SHP77 (cell line): ENCODE measurements around the gene MPG.

Source experiments
- DNase-seq, 2 experiments: peaks; one replicate each; lab custom pipeline; 2025; lab: John Stamatoyannopoulos, UW

The MPG gene

DNA sequence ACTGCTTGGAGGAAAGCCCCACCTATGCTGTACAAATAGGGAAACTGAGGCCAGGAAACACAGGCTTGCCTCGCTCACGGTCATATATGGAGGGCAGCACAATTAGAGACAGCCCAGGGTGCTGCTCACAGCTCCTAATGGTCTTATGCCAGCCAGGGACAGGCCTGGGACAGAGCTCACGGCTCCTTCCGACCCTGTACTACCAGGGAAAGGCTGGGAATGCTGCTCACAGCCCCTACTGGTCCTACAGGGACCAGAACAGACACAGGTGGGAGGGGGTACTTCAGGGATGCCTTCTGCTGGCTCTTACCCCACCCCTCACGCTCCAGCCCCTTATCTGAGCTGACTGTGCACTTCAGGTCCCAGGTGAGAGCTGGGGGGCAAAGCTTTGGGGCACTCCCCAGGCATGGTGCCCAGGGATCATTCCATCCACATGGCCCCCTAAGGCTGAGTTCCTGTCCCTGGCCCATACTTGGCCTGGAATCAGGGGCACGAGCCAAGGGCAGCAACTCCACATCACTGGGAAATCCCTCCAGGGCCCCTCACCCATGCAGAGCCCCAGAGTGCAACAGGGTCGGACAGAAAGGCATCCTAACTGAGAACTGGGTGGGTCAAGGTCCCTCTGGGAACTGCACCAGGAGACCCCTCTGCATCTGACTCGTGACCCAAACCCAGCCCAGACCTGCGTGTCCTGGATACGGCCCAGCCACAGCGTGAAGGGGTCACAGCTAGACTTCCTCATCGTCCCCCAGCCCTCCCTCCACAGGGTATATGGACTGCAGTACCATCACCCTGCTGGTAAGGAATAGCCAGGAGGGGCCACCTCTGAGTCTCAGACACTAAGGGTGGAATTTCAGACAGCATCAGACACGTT, 11.5 kb upstream of the MPG start:
- no peak for DNase-seq

DNA sequence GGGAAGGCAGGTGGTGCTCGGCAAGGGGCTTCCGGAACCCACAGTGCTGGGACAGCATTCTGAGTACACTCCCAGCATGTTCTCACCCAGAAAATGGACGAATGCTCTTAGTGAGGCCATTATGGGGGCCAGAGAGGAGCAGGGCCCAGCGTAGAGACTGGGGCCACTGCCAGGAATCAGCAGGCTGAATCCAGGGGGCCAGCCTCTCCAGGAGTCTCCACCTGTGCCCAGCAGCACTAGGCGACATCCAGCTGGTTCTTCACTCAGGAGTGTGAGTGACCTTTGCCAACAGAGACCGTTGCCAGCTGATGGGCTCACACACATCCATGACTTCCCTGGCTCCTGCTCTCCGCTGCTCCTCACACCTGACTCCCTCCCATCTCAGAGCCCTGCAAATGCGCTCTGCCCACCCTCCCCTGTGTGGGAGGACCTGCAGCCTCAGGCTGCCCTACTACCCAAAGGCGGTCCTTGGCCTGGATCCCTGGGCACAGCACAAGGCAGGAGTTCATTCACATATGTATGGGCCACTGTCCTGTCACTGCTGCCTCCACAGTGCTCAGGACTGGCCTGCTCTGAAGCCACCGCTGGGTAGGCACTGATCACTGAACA, 10.7 kb upstream of the MPG start:
- no peak for DNase-seq

DNA sequence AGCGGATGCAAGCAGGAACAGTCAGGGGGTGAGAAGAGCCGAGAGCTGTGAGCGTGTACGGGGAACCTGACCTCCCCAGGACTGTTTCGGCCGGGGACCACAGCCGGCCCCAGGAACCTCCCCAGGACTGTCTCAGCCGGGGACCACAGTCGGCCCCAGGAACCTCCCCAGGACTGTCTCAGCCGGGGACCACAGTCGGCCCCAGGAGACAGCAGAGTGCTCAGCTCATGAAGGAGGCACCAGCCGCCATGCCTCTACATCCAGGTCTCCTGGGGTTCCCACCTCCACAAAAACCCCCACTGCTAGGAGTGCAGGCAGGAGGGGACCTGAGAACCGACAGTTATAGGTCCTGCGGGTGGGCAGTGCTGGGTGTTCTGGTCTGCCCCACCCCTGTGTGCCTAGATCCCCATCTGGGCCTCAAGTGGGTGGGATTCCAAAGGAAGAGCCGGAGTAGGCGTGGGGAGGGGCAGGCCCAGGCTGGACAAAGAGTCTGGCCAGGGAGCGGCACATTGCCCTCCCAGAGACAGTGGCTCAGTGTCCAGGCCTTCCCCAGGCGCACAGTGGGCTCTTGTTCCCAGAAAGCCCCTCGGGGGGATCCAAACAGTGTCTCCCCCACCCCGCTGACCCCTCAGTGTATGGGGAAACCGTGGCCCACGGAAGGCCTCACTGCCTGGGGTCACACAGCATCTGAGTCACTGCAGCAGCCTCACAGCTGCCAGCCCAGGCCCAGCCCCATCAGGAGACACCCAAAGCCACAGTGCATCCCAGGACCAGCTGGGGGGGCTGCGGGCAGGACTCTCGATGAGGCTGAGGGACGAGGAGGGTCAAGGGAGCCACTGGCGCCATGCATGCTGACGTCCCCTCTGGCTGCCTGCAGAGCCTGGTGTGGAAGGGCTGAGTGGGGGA, 9.9 kb upstream of the MPG start:
- no peak for DNase-seq

DNA sequence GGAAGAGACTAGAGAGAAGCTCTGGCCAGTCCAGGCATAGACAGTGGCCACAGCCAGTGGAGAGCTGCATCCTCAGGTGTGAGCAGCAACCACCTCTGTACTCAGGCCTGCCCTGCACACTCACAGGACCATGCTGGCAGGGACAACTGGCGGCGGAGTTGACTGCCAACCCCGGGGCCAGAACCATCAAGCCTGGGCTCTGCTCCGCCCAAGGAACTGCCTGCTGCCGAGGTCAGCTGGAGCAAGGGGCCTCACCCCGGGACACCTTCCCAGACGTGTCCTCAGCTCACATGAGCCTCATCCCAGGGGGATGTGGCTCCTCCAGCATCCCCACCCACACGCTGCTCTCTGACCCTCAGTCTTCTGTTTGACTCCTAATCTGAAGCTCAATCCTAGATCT, 8.8 kb upstream of the MPG start:
- DNase-seq, result no peak

DNA sequence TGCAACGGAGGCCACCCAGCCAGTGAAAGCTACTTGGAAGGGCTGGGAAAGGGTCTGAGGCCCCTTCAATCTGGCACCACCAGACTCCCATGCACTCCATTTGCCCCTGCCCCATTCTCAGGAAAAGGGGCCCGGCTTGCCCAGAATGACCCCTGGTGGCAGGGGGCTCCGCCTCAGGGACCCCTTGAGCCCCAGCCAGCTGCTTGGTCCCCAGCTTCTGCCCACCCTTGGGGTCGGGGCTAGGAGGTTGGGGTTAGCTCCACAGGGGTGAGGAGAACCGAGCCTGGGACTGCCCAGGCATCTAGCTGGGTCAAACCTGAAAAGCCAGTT, 6.8 kb upstream of the MPG start:
- no peak for DNase-seq

DNA sequence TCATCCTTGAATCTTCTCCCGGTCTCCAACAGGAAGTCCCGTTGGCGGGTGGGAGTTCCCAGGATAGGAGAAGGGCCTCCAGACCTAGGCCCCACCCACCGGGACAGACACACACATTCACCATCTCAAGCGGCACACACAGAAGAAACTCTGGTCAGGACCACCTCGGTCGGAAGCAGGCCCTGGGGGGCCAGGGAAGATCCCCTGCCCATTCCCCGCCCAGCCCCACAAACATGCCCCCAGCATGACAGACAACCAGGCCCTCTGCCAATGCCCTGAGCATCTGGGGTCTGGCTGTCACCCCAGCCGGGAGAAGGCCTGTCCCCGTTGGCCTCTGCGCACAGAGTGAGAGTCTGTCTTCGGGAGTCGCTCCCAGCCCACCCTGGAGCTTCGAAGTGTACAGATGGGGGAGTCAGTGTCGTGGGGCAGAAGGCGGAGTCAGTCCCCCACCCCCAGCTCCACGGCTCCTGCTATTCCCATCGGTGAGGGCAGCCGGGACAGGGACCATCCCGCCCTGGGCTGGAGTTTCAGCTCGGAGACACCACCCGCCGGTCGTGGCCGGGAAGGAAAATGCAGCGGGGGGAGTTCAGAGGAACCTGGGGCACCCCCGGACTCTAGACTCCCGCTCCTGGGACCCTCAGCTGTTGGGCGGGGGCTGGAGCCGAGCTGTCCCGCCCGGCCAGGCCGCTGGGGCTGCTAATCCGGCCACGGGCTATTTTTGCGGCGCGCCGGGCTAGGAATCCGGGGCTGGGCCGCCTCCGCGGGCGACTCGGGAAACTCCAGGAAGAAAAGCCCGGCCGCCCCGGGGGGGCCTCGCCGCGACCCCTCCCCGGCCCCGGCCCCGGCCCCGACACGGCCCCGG, 6.3 kb upstream of the MPG start:
- no peak for DNase-seq

DNA sequence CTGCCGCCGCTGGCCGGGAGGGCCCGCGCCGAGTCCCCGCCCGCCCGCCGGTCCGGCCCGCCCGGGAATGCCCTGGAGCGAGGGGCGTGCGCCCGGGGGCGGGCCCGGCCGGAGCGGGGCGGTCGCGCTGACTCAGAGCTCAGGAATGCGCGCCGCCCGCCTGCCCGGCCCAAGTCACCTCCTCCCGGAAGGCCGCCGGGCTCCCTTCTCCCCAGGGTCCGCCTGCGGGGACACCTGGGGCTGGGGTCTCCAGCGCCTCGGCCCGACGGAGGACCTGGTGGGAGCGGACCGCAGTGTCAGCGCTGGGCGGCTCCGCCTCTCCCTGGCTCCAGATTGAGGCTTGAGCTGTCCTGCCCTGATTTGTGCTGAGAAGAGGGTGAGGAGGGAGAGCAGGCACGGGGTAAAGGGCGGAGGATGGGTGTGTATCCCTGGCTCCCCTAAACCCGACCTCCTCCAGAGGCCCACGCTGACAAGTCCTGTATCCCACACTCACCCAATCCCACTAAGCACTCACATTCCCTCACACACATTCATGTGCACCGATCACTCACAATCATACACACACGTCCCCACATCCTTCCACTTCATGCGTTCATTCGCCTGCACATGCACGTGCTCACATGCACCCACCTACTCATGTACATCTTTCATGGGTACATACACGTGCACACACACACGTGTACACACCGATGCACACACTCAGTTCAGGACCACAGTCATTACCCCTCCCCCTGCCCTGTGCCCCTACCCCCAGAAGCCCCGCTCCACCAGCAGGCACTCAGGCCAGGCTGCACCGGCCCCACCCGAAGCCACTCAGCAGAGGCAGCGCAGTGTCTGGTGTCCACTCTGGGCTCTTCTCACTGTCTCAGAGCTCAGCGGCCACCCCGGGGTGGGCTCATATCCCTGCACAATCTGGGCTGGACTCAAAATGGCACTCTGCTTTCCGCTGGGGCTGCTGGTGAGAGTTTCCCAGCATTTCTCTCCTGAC, 5.2 kb upstream of the MPG start, which contains the start of gene RHBDF1:
Gene RHBDF1 (minus strand): TSS at position 71 of the 988 bp plus-strand sequence. CDS start 7,616 bp downstream, outside the sequence.
- no peak for DNase-seq

DNA sequence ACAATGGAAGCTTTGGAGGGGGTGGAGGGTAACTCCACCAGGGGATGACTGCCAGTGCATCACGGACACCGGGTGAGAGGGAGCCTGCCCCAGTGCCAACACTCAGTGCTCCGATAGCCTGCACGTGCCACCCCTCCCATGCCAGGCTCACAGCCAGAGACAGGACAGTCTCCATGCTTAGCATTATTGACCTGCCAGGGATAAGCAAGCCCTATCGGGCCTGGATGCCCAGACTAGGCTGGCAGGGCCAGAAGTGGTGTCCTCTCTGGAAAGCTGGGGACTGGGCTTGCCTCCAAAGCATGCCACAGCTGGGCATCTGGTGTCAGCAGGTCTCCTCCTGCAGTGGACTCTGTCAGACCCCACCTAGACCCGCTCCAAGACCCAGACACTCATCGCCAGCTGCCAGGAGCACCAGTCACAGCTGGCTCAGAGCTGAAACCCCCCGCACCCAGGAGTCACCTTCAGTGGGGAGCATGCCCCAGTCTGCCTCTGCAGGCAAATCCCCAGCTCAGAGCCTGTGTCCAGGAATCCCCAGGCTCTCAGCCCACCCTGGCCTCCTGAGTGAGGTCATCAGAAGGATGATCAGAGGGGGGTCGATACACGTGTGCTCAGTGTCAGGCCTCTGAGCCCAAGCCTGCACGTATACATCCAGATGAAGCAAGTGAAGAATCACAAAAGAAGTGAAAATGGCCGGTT, 3.8 kb upstream of the MPG start:
- no peak for DNase-seq

DNA sequence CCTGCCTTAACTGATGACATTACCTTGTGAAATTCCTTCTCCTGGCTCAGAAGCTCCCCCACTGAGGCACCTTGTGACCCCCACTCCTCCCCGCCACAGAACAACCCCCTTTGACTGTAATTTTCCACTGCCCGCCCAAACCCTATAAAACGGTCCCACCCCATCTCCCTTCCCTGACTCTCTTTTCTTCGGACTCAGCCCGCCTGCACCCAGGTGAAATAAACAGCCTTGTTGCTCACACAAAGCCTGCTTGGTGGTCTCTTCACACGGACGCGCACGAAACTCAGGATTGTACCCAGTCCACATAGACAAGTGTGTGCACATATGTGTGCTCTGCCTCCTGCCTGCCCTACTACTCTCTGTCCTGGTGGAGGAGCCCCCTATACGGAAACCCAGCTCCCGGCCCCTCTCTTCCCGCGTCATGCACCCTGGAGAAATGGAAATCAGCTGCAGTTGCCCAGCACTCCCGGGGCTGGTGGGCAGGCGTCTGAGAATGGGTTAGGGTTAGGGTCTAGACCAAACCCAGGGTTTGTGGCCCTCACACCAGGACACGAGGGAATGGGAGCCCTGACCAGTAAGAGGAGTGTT, 3.2 kb upstream of the MPG start:
- DNase-seq, result no peak

DNA sequence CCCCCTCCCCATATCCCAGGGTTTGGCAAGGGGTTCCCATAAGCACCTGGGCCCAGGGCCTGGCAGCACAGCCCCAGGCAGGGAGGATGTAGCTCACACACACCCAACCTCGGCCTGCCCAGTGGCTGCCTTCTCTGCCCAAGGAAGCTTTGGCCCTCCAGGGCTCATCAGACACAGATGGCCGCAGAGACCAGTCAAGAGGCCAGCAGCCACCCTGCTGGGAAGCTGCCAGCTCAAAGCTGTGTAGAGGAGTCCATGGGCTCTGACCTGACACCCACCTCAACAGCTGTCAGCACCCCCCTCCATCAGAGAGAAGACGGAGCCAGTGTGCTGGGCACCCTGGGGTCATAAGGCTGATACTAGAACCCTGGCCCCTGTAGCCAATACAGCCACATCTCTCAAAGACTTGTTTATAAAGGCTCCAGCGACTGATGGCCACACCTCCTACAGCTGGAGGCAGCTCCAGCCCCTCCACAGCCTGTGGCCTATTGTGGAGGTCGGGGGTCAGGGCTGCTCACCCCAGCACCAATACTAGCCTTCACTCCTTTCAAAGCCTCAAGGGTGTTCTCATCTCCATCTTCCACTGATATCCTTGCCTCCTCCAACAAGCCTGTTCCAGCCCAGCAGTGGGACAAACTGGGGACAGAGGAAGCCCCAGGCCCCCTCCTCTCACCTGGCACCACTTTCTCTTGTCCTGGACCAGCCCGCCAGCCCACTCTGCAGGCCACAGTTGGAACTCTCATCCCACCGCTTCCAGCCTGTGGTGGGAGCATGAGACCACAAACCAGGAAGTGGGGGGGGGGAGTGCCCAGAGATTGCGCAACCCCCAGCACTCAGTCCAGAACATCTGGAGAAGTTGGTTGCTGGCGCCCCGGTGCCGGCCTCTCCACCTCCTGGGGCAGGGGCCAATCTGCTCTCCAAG, 2.2 kb upstream of the MPG start:
- no peak for DNase-seq

DNA sequence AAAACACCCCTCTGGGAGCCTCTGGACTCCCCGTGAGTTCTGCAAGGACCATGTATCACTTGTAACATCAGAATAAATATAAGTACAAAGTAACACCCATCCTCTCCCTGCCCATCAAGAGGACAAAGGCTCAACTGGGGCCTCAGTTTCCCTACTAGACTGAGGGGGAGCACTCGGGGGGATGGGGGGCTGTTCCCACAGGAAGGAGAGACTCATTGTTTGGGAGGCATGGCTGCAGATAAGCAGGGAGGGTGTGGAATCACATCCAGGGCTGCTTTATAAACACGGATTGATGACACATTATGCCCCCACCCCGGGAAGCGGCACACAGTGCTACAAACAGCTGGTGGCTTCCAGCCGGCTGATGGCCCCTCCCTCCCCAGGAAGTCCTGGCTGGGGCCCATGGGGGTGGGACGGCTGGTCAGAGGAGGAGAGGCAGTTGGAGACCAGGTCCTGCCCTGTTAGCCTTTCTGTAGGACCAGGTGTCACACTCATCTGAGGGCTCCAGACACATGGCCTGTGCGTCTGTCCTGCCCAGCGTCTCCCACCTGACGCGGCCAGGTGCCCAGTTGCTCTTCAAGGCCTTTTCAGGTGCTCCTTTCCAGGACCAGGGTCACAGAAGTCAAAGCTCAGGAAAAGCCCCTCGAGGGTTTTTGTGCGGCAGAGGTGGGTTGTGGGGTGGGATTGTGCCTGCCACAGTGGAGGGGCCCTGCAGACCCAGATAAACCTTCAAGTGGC, 1.3 kb upstream of the MPG start:
- peak; percentile 41 to 52 for DNase-seq

DNA sequence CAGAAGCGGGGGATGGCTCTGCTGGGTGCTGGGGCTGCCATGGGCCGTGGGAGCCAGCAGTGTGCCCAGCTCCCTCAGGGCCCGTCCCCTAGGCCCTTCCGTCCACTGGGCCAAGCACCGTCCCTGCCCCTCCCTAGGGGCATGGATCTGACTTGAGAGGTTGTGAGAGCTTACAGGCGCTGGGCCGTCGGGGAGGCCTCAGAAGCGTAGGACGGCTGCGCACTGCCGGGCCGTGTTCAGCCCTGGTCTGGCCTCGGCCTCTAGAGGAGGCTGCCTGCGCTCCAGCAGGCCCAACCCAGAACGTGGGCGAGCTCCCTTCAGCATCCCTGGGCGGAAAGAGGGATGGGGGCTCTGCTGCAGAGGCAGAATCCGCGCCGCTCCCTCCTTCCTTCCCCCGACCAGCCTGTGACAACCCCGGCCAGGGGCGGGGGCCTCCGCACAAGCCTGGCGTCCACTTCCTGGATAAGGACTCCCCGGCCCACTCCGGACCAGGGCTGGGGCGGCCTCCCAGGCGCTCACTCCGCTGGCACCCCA, 685 bp upstream of the MPG start:
- DNase-seq, result peak in 1 of 2 experiments; percentile 47

DNA sequence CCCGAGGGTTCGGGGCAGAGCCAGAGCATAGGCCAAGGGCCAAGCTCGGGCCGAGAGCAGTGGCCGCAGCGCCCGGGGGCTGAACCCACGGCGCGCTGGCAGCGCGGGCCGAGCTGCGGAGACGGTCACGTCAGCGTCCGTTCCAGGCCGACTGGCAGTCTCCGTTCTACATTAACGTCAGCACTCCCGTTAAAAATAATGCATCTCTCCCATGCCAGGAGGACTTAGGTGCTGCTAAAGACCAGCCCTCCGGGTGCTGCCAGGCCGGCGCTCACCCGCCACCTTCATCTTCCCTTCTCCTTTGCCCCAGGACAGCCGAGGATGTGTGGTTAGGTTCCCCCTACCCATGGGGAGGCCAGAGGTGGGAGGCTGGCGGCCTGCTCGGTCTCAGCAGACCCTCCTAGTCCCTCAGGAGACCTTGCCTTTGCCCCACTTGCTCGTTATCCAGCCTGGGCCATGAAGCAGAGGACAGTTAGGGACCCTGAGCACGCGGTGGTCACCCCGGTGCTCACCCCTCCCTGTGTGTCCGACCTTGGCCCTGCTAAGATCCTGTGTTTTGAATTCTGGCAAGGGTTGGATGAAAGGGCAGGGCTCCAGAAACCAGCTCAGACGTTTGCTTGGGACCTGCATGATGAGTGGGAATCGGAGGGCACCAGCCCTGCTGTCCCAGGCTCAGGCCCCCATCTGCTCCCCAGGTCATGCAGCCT, 572 bp downstream of the MPG start:
- no peak for DNase-seq

DNA sequence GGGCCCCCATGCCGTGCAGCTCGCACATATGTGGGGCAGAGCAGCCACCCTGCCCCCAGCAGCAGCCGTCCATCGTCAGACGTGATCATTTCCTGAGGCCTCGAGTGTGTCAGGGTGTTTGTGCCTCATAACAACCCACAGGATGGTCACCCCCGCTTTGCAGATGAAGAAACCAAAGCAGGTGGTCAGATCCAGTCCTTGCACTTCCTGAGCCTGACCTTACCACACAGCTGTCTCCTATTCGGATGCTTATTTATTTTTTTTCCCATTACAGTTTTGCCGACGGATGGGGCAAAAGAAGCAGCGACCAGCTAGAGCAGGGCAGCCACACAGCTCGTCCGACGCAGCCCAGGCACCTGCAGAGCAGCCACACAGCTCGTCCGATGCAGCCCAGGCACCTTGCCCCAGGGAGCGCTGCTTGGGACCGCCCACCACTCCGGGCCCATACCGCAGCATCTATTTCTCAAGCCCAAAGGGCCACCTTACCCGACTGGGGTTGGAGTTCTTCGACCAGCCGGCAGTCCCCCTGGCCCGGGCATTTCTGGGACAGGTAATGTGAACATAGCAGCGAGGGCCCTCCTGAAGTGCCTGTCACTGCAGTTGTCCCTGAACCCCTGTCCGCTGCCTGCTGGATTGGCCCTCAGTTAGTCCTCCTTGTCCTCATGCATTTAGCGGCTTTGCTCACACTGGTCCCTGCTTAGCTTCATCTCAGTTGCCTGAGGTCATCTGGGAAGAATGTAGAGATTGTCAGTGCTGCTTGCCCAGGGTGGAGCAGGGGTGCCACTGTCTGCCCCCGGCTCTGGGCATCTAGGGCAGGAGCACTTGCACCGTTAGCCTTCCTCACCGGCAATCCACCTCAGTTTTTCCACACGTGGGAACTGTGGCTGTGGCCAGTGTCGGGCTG, 1.4 kb downstream of the MPG start:
- DNase-seq, result no peak

DNA sequence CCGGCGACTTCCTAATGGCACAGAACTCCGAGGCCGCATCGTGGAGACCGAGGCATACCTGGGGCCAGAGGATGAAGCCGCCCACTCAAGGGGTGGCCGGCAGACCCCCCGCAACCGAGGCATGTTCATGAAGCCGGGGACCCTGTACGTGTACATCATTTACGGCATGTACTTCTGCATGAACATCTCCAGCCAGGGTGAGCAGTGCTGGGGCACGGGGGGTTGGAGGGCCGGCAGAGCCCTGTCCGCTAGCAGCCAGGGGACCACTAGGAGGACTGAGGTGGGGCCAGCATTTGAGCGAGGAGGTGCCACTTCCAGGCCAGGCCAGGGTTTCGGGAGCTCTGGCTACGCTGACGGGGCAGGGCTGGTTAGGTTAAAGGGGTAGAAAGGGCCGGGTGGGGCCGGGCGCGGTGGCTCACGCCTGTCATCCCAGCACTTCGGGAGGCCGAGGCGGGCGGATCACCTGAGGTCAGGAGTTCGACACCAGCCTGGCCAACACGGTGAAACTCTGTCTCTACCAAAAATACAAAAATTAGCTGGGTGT, 5.1 kb downstream of the MPG start:
- DNase-seq, result no peak
